Stimulated activated CD8-positive, alpha-beta memory T cell treated with anti-CD3 and anti-CD28 coated beads, Interleukin-12 subunit alpha, Interleukin-12 subunit beta, amount 100 ng/mL, for 1 hour (primary cell): ENCODE results near the gene C16orf89.

Experiments used
- DNase-seq: peaks from one replicate; pipeline ENCODE4 v3.0.0-alpha.2; 2020; ENCODE audit warnings: low read depth

C16orf89 gene

DNA sequence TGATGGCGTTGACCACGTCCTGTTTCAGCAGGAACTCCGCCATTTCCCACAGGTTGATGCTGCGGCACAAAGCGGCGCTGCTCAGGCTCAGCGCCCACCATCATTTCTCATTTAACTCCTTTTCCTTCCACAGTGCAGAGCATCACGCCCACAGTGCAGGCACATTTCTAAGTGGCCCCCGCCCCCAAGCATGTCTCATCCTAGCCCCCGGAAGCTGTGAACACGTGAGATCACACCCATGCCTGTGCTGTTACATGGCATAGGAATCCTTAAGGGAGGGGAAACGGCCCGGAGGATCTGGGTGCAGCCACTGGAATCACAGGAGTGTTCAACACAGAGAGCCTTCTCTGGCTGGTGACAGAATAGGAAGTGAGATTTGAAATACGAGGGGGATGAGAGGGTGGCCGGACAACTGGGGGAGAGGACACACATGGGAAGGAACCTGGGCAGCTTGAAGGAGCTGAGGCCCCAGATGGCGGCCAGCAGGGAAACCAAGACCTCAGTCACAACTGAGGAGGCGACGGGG lies 36.7 kb downstream of the C16orf89 start:
- no peak for DNase-seq

DNA sequence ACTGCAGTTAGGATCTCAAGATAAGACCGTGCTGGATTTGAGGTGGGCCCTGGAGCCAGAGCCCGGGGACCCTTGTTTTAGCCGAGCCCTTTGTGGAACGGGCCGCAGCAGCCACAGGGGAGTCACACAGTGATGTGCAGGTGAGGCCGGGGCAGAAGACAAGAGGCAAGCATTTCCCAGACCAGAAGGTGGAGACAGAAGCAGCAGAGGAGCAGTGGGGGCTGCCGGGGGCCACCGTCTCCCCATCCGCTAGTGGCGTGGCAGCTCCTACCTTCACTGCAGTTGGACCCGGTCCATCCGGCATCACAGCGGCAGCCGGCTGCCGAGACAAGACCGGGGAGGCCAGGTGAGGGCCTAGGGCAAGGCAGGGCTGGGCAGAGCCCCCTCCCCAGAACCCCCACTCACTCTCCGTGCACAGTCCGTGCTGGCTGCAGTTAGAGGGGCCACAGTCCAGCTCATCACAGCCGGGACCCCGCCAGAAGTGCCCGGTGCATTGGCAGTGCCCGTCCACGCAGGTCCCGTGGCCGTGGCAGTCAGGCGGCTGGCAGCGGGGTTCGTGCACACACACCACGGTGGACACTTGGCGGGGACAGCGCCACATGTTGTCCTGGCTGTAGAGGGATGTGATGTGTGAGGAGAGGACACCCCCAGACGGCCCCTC lies 38.1 kb downstream of the C16orf89 start:
- DNase-seq: no peak

DNA sequence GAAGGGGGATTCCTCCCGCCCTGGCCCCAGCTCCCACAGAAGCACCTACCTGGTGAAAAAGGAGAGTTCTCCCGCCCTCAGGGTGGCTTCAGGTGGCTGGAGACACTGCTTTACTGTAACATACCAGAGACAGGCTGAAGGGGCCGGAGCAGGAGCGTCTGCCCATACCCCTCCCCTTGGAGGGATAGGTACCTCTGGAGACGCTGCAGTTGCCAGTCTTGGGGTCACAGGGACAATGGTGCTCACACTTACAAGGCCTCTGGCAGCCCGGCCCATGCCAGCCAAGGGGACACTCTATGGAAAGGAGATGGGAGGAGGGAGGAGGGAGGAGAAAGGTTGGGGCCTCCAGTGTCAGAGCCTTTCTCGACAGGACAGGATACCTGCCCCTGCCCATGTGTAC lies 38.7 kb downstream of the C16orf89 start:
- DNase-seq: no peak

DNA sequence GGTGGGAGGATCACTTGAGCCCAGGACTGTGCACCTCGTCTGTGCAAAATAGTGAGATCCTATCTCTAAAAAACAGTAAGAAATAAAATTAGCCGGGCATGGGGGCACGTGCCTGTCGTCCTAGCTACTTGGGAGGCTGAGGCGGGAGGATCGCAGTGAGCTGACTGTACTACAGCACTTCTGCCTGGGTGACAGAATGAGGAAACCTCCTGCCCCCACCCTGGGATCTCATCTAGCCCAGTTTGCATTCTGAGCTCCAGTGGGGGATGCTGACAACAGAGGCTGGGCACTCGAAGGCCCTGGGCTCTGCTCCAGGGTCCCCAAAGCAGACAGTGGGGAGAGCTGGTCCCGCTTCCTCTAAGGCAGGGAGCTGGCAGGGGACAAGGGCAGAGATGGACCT lies 39.1 kb downstream of the C16orf89 start:
- DNase-seq: no peak

DNA sequence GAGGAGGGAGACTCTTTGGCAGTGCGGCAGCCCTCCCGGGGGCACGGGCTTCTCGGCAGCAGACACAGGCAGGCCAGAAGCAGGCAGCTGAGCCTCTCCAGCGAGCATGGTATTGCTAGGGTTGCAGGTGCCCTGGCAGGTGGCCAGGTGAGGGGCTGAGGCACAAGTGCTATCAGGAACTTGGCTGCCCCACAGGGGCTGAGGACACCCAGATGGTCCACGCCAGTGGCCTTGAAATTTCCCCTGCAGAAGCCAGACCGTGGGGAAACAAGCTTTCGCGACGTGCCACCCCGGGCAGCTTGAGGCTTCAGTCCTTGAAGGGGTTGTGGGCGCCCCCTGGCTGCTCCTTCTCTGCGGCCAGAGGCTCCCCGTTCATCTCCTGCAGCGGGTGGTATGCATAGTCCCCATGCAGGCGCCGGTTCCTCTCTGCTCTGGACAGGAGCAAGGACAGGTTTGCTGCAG lies 40.6 kb downstream of the C16orf89 start:
- DNase-seq: no peak

DNA sequence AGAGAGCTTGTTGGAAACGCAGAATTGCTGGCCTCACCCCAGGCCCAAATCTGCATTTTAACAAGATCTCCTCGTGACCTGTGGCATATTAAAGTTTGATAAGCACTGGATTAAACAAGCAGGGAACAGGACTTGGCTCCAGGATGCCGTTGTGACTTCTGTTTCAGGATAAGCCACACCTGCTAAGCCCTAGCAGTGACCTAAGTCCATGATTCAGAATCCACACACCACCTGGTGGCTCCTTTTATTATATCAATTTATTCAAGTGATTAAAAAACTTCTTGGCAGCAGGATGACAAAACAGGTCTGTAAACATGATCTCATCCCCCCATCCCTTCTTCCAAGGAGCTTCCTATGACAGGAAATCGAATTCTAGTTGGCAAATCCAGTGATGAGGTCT lies 41.1 kb downstream of the C16orf89 start:
- no peak for DNase-seq

DNA sequence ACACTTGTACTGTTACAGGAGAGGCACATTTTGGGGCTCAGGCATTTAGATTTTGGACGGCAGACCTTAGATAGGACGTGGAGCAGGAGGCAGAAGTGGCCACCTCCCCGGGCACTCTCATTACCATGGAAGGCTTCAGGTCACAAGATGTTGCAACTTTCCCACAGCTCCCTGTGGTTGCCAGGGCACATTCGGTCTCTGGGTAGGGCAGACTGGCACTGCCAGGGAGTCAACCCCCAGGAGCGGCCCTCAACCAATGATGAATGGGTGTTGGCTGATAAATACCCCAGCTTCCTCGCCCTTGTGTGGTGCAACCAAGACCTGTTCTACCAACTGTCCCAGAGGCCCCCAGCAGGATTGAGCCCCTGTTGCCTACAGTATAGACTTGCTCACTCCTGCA lies 43.2 kb downstream of the C16orf89 start:
- DNase-seq: no peak

DNA sequence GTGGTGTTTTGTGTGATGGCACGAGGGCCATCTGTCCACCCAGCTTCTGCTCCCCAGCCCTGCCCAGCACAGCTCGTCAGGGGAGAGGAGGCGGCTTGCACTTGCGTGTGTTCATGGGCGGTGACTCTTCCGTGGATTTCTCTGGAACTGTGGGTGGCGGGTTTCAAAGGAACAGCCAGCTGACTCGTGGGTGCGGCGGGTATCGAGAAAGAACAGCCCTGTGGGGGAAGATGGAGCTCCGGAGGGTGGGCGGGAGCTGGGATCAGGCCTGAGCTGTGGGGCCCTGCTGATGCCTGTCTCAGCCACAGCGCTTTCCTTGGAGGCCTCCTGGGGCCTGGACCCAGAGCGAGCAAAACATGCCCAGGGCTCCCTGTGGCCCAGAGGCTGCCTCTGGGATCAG lies 45.2 kb downstream of the C16orf89 start:
- DNase-seq: no peak

DNA sequence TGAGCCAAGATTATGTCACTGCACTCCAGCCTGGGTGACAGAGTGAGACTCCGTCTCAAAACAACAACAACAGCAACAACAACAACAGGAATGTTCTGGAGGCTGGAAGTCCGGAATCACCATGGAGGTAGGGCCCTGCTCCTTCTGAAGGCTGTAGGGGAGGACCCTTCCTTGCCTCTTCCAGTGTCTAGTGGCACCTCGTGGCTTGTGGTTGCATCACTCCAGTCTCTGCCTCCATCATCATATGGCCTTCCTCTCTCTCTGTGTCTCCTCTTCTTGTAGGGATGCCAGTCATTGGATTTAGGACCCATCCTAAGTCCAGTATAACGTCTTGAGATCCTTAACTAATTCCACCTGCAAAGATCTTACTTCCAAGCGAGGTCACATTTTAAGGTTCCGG lies 46.0 kb downstream of the C16orf89 start:
- no peak for DNase-seq

DNA sequence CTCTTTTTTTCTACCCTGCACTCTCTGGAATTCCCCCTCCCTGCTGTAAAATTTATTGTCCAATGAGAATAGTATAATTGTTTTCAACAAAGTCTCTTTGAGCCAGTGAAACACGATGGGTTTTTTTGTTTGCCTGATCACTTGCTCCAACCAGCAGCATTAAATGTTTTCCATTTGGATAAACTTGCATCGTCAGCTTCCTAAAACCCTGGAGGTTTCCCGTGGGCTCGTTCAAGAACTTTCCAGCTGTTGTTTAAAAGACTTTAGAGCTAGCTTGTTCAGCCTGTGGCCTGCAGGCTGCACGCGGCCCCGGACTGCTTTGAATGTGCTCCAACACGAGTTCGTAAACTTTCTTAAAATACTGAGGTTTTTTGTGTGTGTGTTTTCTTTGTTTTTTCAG lies 47.0 kb downstream of the C16orf89 start:
- DNase-seq: no peak

DNA sequence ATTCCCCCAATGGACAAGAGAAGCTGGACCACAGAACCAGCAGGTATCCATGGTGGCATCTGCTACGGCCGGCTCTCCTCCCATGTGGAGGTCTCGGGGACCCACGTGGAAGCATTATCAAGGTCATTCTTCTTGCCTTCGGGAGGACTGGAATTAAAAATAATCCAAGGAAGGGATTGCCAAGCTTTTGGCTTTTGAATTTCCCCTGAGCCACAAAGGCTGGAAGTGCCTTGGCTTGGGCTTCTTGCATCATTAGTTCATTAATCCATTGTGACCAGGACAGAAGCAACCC lies 48.1 kb downstream of the C16orf89 start:
- no peak for DNase-seq

DNA sequence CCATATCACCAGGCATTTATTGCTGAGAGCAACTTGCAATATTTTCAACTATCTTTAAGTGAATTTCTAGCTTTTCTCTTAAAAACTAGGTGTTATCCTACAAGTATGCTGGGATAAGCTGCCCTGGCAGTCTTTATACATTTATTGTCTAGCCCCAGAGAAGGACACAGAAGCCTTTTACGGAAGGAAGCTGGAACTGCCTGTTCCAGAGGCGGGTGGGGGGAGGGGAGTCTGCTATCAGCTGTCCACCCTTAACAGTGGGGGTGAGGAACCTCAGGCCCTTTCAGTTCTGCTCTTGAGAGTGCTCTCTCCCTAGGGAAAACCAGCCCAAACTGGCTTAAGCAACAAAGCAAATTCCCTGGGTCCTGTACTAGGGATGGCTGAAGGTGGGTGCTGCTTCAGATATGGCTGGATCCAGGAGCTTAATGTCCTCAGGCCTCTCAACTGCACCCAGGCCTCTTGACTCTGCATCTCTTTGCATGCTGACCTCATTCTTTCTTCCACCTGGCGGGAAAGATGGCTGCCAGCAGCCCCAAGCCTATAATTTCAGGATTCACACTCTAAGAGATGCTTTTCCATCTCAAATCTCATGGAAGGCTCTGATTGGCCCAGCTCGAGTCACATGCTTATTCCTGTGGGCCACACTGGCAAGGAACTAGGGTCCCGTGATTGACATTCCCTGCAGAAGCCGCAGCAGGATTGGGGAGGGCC lies 48.6 kb downstream of the C16orf89 start:
- DNase-seq: no peak

DNA sequence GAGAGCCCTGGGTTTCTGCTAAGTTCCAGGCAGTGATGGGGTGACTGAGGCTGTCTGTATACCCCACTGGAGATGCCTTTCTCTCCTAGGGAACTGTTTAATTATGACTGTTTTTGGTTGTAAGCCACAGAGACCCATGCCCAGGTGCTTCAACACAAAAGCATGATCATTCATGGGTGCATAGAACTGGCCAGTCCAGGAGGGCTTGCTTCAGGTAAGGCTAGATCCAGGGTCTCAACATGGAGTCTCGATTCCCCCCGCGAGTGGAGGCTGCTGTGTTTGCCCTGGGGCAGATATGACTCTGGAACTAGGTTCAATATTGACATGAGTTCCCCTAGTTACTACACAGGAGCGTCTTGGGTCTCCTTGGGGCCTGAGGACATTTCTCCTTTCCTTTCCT lies 49.9 kb downstream of the C16orf89 start:
- no peak for DNase-seq

DNA sequence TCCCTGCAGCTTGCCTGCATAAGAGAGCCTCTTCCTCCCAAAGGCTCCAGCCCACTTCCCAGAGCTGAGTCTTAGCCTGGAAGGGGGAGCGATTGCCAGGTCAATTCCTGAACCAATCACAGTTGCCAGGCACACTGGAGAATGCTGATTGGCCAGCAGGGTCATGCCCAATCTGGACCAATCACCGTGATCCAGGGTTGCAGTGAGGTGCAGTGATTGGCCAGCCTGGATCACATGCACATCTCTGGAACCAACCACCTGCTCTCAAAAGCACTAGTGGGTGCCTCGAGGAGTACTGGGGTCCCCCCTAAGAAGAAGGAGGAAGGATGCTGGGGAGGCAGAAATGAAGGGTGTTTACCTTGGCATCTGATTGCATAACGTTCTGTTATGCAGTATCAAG lies 50.4 kb downstream of the C16orf89 start:
- no peak for DNase-seq

DNA sequence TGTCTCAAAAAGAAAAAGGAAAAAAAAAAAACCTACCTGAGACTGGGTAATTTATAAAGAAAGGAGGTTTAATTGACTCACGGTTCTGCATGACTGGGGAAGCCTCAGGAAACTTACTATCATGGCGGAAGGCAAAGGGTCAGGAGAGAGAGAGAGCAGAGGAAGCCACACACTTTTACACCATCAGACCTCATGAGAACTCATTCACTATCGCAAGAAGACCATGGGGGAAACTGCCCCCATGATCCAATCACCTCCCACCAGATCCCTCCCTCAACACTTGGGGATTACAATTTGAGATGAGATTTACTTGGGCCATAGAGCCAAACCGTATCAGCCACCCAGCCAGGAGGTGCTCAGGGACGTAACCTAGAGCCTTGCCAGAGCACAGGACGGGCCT lies 52.9 kb downstream of the C16orf89 start:
- no peak for DNase-seq

DNA sequence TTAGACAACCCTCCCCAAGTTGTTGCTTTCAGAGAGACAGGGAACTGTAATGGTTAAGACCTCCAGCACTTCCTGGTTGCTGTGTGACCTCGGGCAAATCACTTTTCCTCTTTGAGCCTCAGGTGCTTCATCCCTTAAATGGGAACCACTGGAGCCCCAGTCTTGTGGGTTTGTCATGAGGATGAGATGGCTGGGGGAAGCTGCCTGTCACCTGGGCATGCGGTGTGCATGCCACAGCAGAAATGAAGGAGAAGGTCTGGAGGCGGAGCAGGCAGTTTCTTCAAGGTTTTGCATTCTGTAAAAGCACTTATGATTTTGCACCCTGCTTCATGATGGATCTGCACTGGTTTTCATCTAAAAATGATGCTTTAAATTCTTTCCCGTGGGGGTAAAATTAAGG lies 54.1 kb downstream of the C16orf89 start:
- DNase-seq: no peak

DNA sequence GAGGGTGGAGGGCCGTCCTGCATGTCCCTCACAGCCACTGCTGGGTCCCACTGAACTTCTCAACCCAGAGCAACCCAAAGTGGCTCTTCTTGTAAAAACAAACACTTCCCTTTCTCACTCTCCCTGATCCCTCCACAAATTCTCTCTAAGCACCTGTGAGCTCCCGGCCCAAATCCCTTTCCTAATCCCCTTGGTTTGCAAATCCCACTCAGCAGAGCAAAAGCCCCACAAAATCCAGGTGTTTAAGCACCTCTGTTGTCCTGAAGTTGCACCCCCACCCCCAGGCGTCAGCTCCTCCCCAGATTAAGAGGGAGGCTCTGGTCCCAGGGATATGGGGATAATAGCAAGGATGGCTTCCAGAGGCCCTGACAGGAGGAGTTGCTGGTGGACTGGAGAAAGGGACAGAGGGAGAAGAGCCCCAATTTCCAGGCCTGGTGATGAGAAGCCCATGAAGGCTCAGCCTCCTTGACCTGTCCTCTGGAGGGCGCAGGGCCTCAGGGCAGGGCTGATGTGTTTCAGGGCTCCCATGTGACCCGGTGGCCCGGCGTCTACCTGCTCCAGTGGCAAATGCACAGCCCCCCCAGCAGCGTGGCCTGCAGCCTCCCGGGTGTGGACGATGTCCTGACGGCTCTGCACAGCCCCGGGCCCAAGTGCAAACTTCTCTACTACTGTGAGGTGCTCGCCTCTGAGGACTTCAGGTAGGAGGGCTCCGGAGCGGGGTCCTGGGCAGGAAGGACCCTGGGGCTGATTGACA lies 55.0 kb downstream of the C16orf89 start:
- no peak for DNase-seq

DNA sequence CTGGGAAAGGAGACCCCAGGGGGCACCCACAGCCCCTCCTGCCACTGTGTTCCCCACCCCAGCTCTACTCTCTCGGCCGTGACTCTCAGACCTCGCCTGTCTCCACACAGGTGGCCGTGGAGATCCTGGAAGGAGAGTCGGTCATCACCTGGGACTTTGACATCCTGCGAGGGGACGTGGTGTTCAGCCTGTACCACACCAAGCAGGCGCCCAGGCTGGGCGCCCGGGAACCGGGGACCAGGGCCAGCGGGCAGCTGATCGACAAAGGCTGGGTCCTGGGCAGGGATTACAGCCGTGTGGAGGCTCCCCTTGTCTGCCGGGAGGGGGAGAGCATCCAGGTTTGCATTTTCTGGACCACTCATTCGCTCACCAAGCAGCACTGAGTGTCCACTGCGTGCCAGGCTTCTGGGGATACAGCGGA lies 57.4 kb downstream of the C16orf89 start:
- DNase-seq: no peak

DNA sequence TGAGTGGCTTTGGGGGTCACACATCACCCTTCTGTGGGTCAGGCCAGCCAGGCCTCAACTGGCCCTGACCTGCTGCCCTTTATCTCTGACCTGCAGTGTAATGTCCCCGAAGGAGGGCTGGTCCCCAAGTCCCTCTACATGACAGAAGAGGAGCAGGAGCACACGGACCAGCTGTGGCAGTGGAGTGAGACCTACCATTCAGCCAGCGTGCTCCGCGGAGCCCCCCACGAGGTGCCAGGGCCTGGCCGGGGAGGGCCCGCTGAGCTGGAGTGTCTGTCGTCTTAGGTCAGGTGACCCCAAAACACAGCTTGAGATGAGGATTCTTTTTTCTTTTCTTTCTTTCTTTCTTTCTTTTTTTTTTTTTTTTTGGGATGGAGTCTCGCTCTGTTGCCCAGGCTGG lies 58.5 kb downstream of the C16orf89 start:
- DNase-seq: no peak

DNA sequence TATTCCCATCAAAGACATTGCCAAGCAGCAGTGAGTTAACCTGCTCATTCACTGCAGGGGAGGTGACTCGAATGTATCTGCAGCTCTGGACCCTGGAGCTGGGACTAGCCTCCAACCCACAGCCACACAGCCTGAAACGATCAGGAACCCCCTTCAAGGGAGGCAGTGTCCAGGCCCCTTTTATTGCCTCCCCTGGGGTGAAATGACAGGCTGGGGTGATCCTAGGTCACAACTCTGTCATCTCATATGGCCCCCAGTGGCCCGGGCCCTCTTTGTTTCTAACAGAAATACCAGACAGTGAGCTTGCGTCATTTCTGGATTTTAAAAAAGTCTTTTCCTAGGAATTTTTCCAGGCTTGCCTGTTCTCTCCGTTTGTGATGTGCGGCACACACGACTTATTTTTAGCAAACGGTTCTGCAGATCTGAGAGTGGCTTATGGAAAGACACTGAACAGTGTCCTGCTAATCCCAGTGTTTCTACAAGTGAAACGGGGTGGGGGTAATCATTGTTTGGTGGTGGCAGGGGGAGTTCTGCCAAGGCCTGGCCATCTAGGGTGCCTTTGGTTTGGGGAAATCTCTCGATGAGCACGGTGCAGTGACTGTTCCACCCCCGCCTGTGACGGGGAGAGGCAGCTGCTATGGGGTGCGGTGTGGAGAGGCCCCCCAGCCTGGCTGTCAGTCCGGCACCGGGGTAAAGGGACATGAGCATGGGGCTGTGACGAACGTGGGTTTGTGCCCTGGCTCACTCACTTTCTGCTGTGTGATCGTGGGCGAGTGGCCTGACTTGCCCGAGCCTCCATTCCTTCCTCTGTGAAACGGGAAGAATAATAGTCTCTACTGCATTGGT lies 59.2 kb downstream of the C16orf89 start:
- DNase-seq: no peak

DNA sequence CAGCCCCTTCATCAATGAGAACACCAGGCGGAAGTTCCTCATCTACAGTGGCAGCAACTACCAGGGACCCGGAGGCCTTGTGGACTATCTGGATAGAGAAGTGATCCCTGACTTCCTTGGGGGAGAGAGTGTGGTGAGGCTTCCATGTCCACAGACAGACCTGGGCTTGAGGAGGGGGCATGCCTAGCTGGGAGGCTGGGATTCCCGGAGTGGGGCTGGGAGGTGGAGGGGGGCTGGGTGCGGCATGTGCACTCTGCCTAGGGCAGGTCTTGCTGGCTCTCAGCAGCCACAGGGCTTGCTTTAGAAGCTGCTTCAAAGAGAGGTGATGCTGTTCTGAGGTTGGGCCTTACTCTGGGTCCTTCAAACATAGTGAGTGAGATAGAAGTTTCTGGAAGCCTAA lies 59.8 kb downstream of the C16orf89 start:
- DNase-seq: no peak

DNA sequence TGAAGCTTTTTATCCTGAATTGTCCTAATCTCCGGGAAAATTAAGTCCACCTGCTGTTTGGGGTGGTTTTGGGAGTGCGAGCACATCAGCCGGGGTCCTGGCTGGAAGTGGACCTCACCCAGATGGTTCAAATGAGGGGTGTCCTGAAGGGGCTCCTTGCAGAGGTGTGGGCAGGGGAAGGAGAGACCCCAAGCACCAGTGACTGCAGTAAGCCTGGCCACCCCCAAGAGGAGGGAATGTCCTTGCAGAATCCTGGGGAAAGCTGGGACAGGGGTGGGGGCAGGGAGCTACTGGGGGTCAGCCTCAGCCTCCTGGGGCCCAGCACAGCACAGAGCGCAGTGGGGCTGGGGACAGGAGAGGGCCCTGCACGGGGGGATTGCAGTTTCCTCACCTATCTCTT lies 61.4 kb downstream of the C16orf89 start:
- no peak for DNase-seq
